22Rv1 (cell line): ENCODE results near the gene ERGIC1.
"Not testable (repeated sequence)": the region's sequence is repeated elsewhere in the genome, so short reads cannot be mapped to it uniquely, and the experiment has no call there.

ENCODE experiments used
- H3K27ac ChIP-seq: fragments of 450-650 bp; 2 replicates; pipeline ENCODE4 v1.5.1; 2017
- CTCF ChIP-seq: fragments of 450-650 bp; IDR thresholded peaks from 2 replicates; pipeline ENCODE4 v1.5.1; 2017; ENCODE audit warnings: mild to moderate bottlenecking
- ZFX ChIP-seq: fragments of 450-650 bp; IDR thresholded peaks from 2 replicates; pipeline ENCODE4 v1.6.1; 2017; ENCODE audit warnings: antibody characterized with exemption, borderline replicate concordance

The ERGIC1 gene

GRCh38 chr5:172805018-172805683 is 28.9 kb upstream of the ERGIC1 start:
- TF ChIP-seq CTCF = no peak
- H3K27ac ChIP-seq = no peak overlapping the region

DNA sequence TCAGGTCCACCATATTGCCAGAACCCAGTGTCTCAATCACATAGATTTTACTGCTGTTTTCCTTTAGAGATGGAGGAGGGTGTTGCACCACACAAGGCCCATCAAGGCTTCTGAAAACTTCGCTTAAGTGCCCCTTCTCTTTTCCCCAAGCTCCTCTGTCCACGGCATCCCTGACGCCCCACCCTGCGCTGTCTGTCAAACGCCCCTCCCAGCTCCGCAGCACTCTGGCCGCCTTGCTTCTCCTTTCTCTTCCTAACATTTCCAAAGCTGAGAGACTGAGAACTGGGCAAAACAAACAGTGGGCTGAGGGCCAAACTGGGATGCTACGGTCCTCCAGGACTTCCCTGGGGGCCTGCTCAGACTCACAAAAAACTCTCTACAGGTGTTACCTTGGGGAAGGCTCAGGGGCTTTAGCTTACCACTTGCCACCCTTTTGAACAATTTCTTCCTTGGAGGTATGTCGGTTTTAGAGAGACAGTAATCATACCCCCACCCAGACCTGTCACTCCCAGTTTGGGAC is 28.3 kb upstream of the ERGIC1 start:
- H3K27ac ChIP-seq = no peak overlapping the region
- no peak for TF ChIP-seq CTCF

DNA sequence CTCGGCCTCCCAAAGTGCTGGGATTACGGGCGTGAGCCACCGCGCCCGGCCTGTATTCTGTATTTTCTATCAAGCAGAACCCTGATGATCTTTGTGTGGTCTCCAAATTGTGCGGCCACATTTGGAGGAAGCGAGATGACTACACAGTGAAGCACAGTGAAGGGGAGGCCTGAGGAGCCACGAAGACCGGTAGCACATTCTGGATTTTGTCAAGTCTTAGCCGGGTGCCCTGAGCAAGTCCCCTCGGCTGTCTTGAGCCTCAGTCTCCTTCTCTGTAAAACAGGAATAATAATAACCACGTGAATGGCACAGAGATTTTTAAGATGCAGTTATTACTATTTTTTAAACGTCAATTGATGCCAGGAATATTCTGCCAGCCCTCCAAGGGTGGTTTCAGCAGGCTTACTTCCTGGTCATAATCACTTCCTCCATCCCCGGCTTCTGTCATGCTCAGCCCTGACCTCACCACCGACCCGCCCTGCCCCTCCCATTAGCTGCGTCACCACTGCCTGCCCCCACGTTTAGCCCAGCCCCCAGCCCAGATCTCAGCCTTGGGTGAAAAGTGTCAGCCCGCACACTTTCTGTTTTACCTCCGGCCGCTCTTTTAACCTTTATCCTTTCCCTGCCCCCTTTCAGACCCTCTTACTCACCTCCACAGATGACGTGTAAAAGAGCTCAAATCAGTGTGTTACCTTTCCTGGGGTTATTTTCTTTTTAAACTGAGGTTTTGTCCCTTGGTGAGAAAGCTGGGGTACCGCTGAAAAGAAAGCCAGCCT is 27.0 kb upstream of the ERGIC1 start:
- no peak for TF ChIP-seq CTCF
- TF ChIP-seq ZFX = no peak
- no peak overlapping the region for H3K27ac ChIP-seq

DNA sequence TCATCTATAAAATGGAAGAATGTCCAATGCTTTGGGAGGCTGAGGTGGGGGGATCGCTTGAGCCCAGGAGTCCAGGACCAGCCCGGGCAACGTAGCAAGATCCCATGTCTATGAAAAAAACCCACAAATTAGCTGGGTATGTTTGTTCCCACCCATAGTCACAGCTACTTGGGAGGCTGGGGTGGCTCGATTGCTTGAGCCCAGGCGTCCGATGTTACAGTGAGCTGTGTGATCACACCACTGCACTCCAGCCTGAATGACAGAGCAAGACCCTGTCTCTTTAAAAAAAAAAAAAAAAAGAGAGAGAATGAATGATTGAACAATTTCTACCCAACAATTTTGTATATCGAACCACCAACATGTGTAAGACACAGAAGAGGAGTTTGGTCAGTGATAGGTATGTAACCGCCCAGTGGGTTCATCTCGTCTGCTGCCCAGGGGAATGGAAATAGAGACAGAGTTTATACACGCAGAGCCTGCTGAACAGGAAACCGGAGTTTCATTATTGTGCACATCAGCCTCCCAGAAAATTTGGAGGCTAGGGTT is 26.2 kb upstream of the ERGIC1 start:
- no peak for TF ChIP-seq ZFX
- no peak for TF ChIP-seq CTCF

DNA sequence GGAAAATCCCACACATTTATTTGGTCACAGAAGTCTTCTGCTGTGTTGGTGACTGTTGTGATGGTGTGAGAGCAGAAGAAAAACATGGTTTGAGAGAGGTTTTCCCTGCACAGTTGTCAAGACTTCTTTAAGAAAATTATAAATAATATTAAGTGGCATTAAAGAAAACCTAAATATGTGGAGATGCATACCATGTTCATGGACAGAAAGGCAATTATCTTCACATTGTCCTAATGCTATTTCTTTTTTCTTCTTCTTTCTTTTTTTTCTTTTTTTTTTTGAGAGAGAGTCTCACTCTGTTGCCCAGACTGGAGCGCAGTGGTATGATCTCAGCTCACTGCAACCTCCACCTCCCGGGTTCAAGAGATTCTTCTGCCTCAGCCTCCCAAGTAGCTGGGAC is 24.3 kb upstream of the ERGIC1 start:
- TF ChIP-seq CTCF (no peak), ZFX (no peak)
- no peak overlapping the region for H3K27ac ChIP-seq

More for the DNA sequence above, 26.2 kb upstream of the ERGIC1 start:
- H3K27ac ChIP-seq = no peak overlapping the region

GRCh38 chr5:172810996-172811395 is 23.1 kb upstream of the ERGIC1 start:
- not testable (repeated sequence) for H3K27ac ChIP-seq

DNA sequence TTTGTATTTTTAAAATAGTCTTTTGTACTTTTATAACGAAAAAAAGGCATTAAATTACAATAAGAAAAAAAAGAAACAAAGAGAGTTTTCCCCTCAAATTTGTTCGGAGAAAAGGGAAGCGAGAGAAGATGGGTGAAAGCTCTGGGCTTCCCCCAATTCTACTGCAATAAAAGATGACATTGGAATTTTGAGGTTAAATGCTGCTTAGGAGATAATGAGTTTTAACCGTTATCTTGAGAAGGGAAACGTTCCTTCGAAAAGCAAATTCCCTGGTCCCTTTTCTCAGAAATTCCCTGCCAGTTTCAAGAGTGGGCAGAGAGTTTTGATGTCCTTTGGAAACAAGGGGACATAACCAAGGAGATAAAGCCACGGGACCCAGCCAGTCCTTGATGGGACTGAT is 18.4 kb upstream of the ERGIC1 start:
- no peak overlapping the region for H3K27ac ChIP-seq
- TF ChIP-seq ZFX = no peak
- TF ChIP-seq CTCF = no peak
